CD4-positive, alpha-beta memory T cell (primary cell): ENCODE data around the gene ST6GALNAC3. TPM values are rescaled to one million over a fixed set of nuclear protein-coding genes. Genes with fewer than 3 reads are reported as not detected.
"Not testable (repeated sequence)": the region's sequence is repeated elsewhere in the genome, so short reads cannot be mapped to it uniquely, and the experiment has no call there.

Source experiments
- CTCF ChIA-PET: fragments of 350-600 bp; sonication (Branson Sonifier 250); formaldehyde crosslinking; loops from one replicate; lab custom pipeline; 2021; ENCODE audit warnings: inconsistent platforms; ENCODE audit not compliant: partially characterized antibody; lab: Charles Lee
- POLR2A ChIA-PET: fragments of 350-600 bp; sonication (Branson Sonifier 250); formaldehyde crosslinking; loops from one replicate; lab custom pipeline; 2021; ENCODE audit not compliant: partially characterized antibody; lab: Charles Lee
- DNase-seq, 5 donors: peaks; one replicate each; pipeline versions ENCODE4 v3.0.0 to v3.0.0-alpha.2; 2020 to 2022; ENCODE audit warnings: mixed read lengths in 1 of 5
- H3K27ac ChIP-seq: one replicate; pipeline ENCODE4 v1.7.0; 2013; ENCODE audit warnings: low read depth, low read length
- H3K27me3 ChIP-seq: 2 replicates; pipeline ENCODE4 v1.7.0; 2013; ENCODE audit warnings: mild to moderate bottlenecking, low read length, moderate library complexity; ENCODE audit not compliant: insufficient read depth
- H3K36me3 ChIP-seq: 2 replicates; pipeline ENCODE4 v1.7.0; 2013; ENCODE audit warnings: mild to moderate bottlenecking, low read length, moderate library complexity; ENCODE audit not compliant: insufficient read depth
- H3K4me1 ChIP-seq: 2 replicates; pipeline ENCODE4 v1.7.0; 2013; ENCODE audit warnings: mild to moderate bottlenecking, low read length, moderate library complexity; ENCODE audit not compliant: insufficient read depth
- H3K4me3 ChIP-seq, 2 donors: one replicate each; pipeline ENCODE4 v1.7.0; 2013; ENCODE audit warnings: low read length in 2 of 2, mild to moderate bottlenecking in 1 of 2
- H3K9me3 ChIP-seq, 2 donors: one replicate each; pipeline ENCODE4 v1.7.0; 2013; ENCODE audit warnings: low read length in 2 of 2, control low read depth in 1 of 2; ENCODE audit not compliant: control insufficient read depth in 1 of 2
- H3K27ac Mint-ChIP-seq, 7 donors: one replicate each; pipeline ENCODE4 v1.8.0; 2020 to 2021; ENCODE audit warnings: mixed read lengths in 7 of 7, mild to moderate bottlenecking in 6 of 7, inconsistent platforms in 3 of 7, moderate library complexity in 3 of 7
- H3K27me3 Mint-ChIP-seq, 2 donors: one replicate each; pipeline ENCODE4 v1.8.0; 2020 to 2021; ENCODE audit warnings: mixed read lengths in 2 of 2
- H3K36me3 Mint-ChIP-seq, 2 donors: one replicate each; pipeline ENCODE4 v1.8.0; 2020 to 2021; ENCODE audit warnings: mixed read lengths in 2 of 2, inconsistent platforms in 1 of 2, mild to moderate bottlenecking in 1 of 2
- H3K4me1 Mint-ChIP-seq, 4 donors: one replicate each; pipeline ENCODE4 v1.8.0; 2020 to 2021; ENCODE audit warnings: mixed read lengths in 4 of 4, mild to moderate bottlenecking in 1 of 4
- H3K4me3 Mint-ChIP-seq, 8 donors: one replicate each; pipeline ENCODE4 v1.8.0; 2020 to 2021; ENCODE audit warnings: mixed read lengths in 8 of 8, mild to moderate bottlenecking in 7 of 8, moderate library complexity in 6 of 8, inconsistent platforms in 3 of 8
- H3K9me3 Mint-ChIP-seq, 8 donors: one replicate each; pipeline ENCODE4 v1.8.0; 2020 to 2021; ENCODE audit warnings: mixed read lengths in 8 of 8, mild to moderate bottlenecking in 5 of 8, inconsistent platforms in 3 of 8, moderate library complexity in 1 of 8
- intact Hi-C: fragments of 100-400 bp; cut with micrococcal nuclease; formaldehyde crosslinking; loops from one replicate; pipeline ENCODE4 v1.15.1; 2023
- polyA plus RNA-seq, 2 donors: library from polyadenylated mRNA; unstranded; fragments of 300-500 nt; fragmentation: Illumina TruSeq; gene quantifications; one replicate each; pipeline ENCODE4 v1.2.3, GENCODE V29; 2021
- total RNA-seq, 2 experiments: library from RNA; stranded (reverse); gene quantifications; one replicate each; pipeline ENCODE4 v1.2.3, GENCODE V29; 2021

Gene ST6GALNAC3
- total and polyA plus RNA-seq, 4 experiments from 2014 or later = 0.47 to 1.2 (median 1.1) TPM; not detected in 1

- ChIA-PET POLR2A (no interaction called here), CTCF (no interaction called here)
- intact Hi-C loops = no loop called here
- no peaks in the 10 kb centered on the region for H3K9me3 Mint-ChIP-seq
- no peaks in the 10 kb centered on the region for H3K27me3 ChIP-seq
- H3K27ac Mint-ChIP-seq = no peak overlapping the region
- H3K36me3 Mint-ChIP-seq = no peaks in the 10 kb centered on the region
- H3K4me3 ChIP-seq = no peak overlapping the region
- no peaks in the 10 kb centered on the region for H3K4me1 Mint-ChIP-seq
- H3K4me3 Mint-ChIP-seq = no peak overlapping the region
- H3K27me3 Mint-ChIP-seq = no peaks in the 10 kb centered on the region
- H3K9me3 ChIP-seq = no peaks in the 10 kb centered on the region
- no peak overlapping the region for H3K27ac ChIP-seq
- no peaks in the 10 kb centered on the region for H3K4me1 ChIP-seq
- no peak for DNase-seq
- H3K36me3 ChIP-seq = no peaks in the 10 kb centered on the region
These were observed 159.5 kb downstream of the ST6GALNAC3 start for GRCh38 chr1:76234061-76234460.

GRCh38 chr1:76237211-76237610 is 162.7 kb downstream of the ST6GALNAC3 start:
- CTCF ChIA-PET = no interaction called here
- H3K27ac ChIP-seq = no peak overlapping the region
- H3K27me3 ChIP-seq = no peaks in the 10 kb centered on the region
- no peaks in the 10 kb centered on the region for H3K4me1 ChIP-seq
- Mint-ChIP-seq H3K36me3 (no peaks in the 10 kb centered on the region), H3K27me3 (no peaks in the 10 kb centered on the region), H3K27ac (no peak overlapping the region), H3K9me3 (no peaks in the 10 kb centered on the region), H3K4me1 (no peaks in the 10 kb centered on the region), H3K4me3 (no peak overlapping the region)
- POLR2A ChIA-PET = no interaction called here
- DNase-seq = no peak
- intact Hi-C loops = no loop called here
- H3K9me3 ChIP-seq = no peaks in the 10 kb centered on the region
- no peak overlapping the region for H3K4me3 ChIP-seq
- no peaks in the 10 kb centered on the region for H3K36me3 ChIP-seq

GRCh38 chr1:76238094-76238628 is 163.6 kb downstream of the ST6GALNAC3 start:
- peaks cover 0 to 3% (median 0%) of the 10 kb centered on the region in 8 donors for H3K9me3 Mint-ChIP-seq

GRCh38 chr1:76239470-76239918 is 164.9 kb downstream of the ST6GALNAC3 start:
- H3K4me1 ChIP-seq = no peaks in the 10 kb centered on the region
- Mint-ChIP-seq H3K27me3 (no peaks in the 10 kb centered on the region), H3K9me3 (peaks cover 0 to 11% (median 6%) of the 10 kb centered on the region in 8 donors), H3K27ac (no peak overlapping the region), H3K36me3 (no peaks in the 10 kb centered on the region), H3K4me1 (no peaks in the 10 kb centered on the region), H3K4me3 (no peak overlapping the region)
- intact Hi-C loops = no loop called here
- no peak overlapping the region for H3K4me3 ChIP-seq
- no peak overlapping the region for H3K27ac ChIP-seq
- H3K27me3 ChIP-seq = no peaks in the 10 kb centered on the region
- H3K9me3 ChIP-seq = no peaks in the 10 kb centered on the region
- CTCF ChIA-PET = no interaction called here
- no peak for DNase-seq
- no peaks in the 10 kb centered on the region for H3K36me3 ChIP-seq
- POLR2A ChIA-PET = no interaction called here

More at GRCh38 chr1:76238094-76238628, 163.6 kb downstream of the ST6GALNAC3 start:
- H3K27ac ChIP-seq = no peak overlapping the region
- H3K27ac Mint-ChIP-seq = no peak overlapping the region
- POLR2A ChIA-PET = no interaction called here
- DNase-seq = no peak
- no peaks in the 10 kb centered on the region for H3K4me1 ChIP-seq
- no peaks in the 10 kb centered on the region for H3K9me3 ChIP-seq
- no peaks in the 10 kb centered on the region for H3K27me3 ChIP-seq
- no peaks in the 10 kb centered on the region for H3K4me1 Mint-ChIP-seq
- no peaks in the 10 kb centered on the region for H3K27me3 Mint-ChIP-seq
- H3K4me3 Mint-ChIP-seq = no peak overlapping the region
- H3K36me3 ChIP-seq = no peaks in the 10 kb centered on the region
- H3K36me3 Mint-ChIP-seq = no peaks in the 10 kb centered on the region
- CTCF ChIA-PET = no interaction called here
- intact Hi-C loops = no loop called here
- no peak overlapping the region for H3K4me3 ChIP-seq

- Mint-ChIP-seq H3K36me3 (no peaks in the 10 kb centered on the region), H3K4me1 (no peaks in the 10 kb centered on the region), H3K9me3 (peaks cover 0 to 18% (median 12%) of the 10 kb centered on the region in 8 donors), H3K4me3 (no peak overlapping the region), H3K27ac (no peak overlapping the region), H3K27me3 (no peaks in the 10 kb centered on the region)
- intact Hi-C loops = no loop called here
- no peak overlapping the region for H3K27ac ChIP-seq
- DNase-seq = no peak
- H3K27me3 ChIP-seq = no peaks in the 10 kb centered on the region
- no peaks in the 10 kb centered on the region for H3K9me3 ChIP-seq
- ChIA-PET POLR2A (no interaction called here), CTCF (no interaction called here)
- H3K4me1 ChIP-seq = no peaks in the 10 kb centered on the region
- no peaks in the 10 kb centered on the region for H3K36me3 ChIP-seq
- H3K4me3 ChIP-seq = no peak overlapping the region
These were observed 165.8 kb downstream of the ST6GALNAC3 start for GRCh38 chr1:76240316-76240715.

- H3K4me1 ChIP-seq, H3K4me1 Mint-ChIP-seq, H3K27me3 Mint-ChIP-seq, H3K27ac ChIP-seq, H3K4me3 ChIP-seq, H3K27me3 ChIP-seq, H3K27ac Mint-ChIP-seq, H3K9me3 ChIP-seq, CTCF ChIA-PET, H3K36me3 ChIP-seq, POLR2A ChIA-PET, H3K36me3 Mint-ChIP-seq, DNase-seq, intact Hi-C loops, H3K4me3 Mint-ChIP-seq: not testable (repeated sequence)
- H3K9me3 Mint-ChIP-seq = peaks cover 0 to 24% (median 13%) of the 10 kb centered on the region in 8 donors
These were observed 168.0 kb downstream of the ST6GALNAC3 start for GRCh38 chr1:76242587-76242986.

GRCh38 chr1:76247261-76247852 is 172.8 kb downstream of the ST6GALNAC3 start:
- CTCF ChIA-PET = no interaction called here
- no peaks in the 10 kb centered on the region for H3K27me3 ChIP-seq
- H3K4me3 Mint-ChIP-seq = no peak overlapping the region
- no peak overlapping the region for H3K27ac ChIP-seq
- intact Hi-C loops = no loop called here
- no peaks in the 10 kb centered on the region for H3K36me3 Mint-ChIP-seq
- peaks cover 0 to 24% (median 13%) of the 10 kb centered on the region in 8 donors for H3K9me3 Mint-ChIP-seq
- POLR2A ChIA-PET = no interaction called here
- DNase-seq = no peak
- H3K27me3 Mint-ChIP-seq = no peaks in the 10 kb centered on the region
- no peaks in the 10 kb centered on the region for H3K36me3 ChIP-seq
- no peaks in the 10 kb centered on the region for H3K4me1 Mint-ChIP-seq
- no peaks in the 10 kb centered on the region for H3K4me1 ChIP-seq
- no peaks in the 10 kb centered on the region for H3K9me3 ChIP-seq
- no peak overlapping the region for H3K27ac Mint-ChIP-seq
- H3K4me3 ChIP-seq = no peak overlapping the region
